ENCODE data around the gene KANSL2.
A peak's percentile ranks its signal among the peaks of the same experiment; 100 is the strongest.
"Not testable (repeated sequence)": the region's sequence is repeated elsewhere in the genome, so short reads cannot be mapped to it uniquely, and the experiment has no call there.

KANSL2 gene, protein sequence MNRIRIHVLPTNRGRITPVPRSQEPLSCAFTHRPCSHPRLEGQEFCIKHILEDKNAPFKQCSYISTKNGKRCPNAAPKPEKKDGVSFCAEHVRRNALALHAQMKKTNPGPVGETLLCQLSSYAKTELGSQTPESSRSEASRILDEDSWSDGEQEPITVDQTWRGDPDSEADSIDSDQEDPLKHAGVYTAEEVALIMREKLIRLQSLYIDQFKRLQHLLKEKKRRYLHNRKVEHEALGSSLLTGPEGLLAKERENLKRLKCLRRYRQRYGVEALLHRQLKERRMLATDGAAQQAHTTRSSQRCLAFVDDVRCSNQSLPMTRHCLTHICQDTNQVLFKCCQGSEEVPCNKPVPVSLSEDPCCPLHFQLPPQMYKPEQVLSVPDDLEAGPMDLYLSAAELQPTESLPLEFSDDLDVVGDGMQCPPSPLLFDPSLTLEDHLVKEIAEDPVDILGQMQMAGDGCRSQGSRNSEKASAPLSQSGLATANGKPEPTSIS

DNA sequence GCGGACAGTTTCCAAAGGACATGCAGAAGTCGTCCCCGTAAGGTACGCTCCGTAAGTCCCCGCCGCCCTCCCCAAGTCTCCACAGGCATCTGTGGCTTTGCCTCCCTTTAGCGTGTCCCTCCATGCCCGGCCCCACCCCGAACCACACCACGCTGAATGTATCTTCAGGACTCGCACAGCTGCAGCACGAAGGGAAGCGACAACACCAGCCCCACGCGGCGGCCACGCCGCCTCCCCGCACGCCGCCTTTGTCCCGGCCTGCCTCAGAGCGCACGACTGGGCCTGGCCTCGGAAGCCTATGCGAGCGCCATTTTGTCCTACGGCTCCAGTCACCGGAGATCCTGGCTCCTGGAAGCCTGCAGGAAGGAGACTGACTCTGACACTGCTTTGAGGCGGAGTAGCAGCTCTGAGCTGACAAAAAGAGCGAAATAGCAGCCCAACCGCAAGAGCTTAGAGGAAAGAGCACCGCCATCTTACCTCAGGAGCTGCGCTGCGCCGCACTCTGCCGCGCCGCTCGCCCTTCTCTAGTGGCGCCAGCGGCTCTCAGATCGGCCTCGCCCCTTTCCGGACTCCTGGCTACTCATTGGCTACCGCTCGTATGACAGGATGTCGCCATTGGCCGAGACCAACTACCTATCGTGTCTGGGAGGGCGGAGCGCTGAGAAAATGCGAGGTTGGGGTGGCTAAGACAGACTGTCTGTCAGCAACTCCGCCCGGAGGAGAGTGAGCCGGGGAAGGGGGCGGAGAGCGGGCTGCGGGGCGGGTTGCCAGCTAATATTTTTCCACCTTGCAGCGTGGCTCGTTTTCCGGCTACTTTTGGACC lies at the start of gene KANSL2:
KANSL2 (minus strand) TSS at position 529 of the 823 bp plus-strand sequence. CDS start 606 bp downstream, outside the sequence.
- TF ChIP-seq JUND (IDR thresholded peaks at IDR 0.05; ENCODE audit: low read depth), result no peak
- in situ Hi-C loops (cut with HindIII; ENCODE audit: low pct_unique_long_range_greater_than_20kb, low sequenced_read_pairs), result no loop called here

DNA sequence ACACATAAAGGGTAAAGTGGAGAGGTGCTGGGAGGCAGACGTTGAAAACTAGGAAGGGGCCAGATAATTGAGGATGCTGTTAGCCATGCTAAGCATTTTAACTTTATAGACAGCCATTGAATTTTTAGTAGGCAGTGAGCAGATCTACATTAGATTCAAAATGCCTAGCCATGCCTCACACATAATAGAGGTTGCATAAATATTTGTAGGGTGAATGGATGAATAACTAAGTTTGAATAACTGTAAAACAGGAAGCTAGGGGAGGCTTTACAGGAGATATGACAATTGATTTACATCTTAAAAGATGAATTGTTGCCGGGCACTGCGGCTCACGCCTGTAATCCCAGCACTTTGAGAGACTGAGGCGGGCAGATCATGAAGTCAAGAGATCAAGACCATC lies 46.8 kb upstream of the KANSL2 start:
- in situ Hi-C loops (cut with HindIII; ENCODE audit: low pct_unique_long_range_greater_than_20kb, low sequenced_read_pairs), result no loop called here
- no peak for TF ChIP-seq JUND (IDR thresholded peaks at IDR 0.05; ENCODE audit: low read depth)
- DNase-seq (ENCODE audit: low read depth in 1 of 2, low spot score in 1 of 2), result no peak

More for the DNA sequence above, at the start of gene KANSL2:
- DNase-seq (ENCODE audit: low read depth in 1 of 2, low spot score in 1 of 2), result peak; percentile 99 to 100

DNA sequence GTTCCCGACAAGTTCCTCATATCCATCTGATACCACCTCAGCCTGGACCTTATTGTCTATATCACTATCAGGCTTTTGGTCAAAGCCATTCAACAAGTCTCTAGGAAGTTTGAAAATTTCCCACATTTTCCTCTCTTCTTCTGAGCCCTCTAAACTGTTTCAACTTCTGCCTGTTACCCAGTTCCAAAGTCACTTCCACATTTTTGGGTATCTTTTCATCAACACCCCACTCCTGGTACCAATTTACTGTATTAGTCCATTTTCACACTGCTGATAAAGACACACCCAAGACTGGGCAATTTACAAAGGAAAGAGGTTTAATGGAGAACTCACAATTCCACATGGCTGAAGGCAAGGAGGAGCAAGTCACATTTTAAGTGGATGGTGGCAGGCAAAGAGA lies 38.7 kb upstream of the KANSL2 start:
- DNase-seq (ENCODE audit: low read depth in 1 of 2, low spot score in 1 of 2); in situ Hi-C loops (cut with HindIII; ENCODE audit: low pct_unique_long_range_greater_than_20kb, low sequenced_read_pairs): not testable (repeated sequence)

DNA sequence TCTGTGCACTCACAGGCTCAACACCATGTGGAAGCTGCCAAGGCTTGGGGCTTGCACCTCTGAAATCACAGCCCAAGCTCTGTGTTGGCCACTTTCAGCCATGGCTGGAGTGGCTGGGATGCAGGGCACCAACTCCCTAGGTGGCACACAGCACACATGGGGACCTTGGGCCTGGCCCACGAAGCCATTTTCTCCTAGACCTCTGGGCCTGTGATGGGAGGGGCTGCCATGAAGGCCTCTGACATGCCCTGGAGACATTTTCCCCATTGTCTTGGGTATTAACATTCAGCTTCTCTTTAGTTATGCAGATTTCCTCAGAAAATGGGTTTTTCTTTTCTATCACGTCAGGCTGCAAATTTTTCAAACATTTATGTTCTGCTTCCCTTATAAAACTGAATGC lies 38.1 kb upstream of the KANSL2 start:
- DNase-seq (ENCODE audit: low read depth in 1 of 2, low spot score in 1 of 2); in situ Hi-C loops (cut with HindIII; ENCODE audit: low pct_unique_long_range_greater_than_20kb, low sequenced_read_pairs): not testable (repeated sequence)

DNA sequence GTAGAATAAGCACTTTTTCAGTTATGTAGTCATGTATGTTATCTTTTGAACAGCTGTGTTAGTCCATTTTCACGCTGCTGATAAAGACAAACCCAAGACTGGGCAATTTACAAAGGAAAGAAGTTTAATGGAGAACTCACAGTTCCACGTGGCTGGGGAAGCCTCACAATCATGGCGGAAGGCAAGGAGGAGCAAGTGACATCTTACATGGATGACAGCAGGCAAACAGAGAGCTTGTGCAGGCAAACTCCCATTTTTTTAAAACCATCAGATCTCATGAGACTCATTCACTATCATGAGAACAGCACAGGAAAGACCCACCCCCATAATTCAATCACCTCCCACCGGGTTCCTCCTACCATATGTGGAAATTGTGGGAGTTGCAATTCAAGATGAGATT lies 37.0 kb upstream of the KANSL2 start:
- DNase-seq (ENCODE audit: low read depth in 1 of 2, low spot score in 1 of 2); in situ Hi-C loops (cut with HindIII; ENCODE audit: low pct_unique_long_range_greater_than_20kb, low sequenced_read_pairs): not testable (repeated sequence)

DNA sequence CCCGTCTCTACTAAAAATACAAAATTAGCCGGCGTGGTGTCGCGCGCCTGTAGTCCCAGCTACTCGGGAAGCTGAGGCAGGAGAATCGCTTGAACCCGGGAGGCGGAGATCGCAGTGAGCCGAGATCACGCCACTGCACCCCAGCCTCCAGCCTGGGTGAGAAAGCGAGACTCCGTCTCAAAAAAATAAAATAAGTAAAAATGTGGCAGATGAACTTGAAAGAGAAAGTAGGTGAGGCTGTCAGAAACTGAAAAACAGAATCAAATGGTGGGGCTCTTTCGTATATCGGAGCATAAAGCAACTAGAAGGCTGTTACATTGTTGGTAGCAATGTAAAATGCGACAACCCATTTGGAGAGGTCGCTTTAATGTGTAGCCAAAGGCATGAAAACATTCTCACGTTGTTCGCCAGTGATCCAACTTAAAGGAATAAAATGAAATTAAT lies 35.2 kb upstream of the KANSL2 start:
- TF ChIP-seq JUND (IDR thresholded peaks at IDR 0.05; ENCODE audit: low read depth), result no peak
- in situ Hi-C loops (cut with HindIII; ENCODE audit: low pct_unique_long_range_greater_than_20kb, low sequenced_read_pairs), result no loop called here
- peak in 1 of 2 experiments; percentile 36 for DNase-seq (ENCODE audit: low read depth in 1 of 2, low spot score in 1 of 2)

DNA sequence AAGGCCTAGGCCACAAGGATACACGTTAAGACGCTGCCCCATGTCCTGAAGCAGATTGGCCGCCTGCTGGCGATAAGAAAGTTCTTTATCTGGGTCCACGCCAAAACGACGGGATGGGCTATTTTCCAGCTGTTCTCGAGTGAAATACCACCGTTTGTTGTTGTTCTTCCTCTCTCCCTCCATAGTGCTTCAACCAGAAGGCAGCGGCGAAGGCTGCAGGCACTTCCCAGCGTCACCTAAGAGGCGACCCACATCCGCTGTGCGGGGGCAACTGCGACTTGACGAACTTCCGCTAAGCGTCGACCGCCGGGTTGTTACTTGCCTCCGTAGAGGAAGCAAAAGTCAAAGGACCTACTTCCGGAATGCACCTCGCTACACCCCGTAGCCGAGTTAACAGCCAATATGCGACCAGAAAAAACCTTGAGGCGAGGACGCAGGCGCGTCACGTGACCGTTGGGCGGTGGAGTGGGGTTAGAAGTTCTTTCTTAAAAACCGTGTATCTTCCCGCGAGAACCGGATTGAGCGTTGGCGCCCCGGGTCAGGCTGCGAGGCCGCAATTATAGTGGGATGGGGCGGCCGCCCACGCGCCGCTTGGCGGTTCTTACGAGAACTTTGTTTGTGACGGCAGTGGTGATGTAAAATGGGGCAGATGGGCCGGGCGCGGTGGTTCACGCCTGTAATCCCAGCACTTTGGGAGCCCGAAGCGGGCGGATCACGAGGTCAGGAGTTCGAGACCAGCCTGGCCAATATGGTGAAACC lies 34.6 kb upstream of the KANSL2 start, which contains the start of gene CCNT1:
CCNT1 (minus strand) TSS at position 215 of the 759 bp plus-strand sequence; CDS start at position 183, 32 bp downstream.
- in situ Hi-C loops (cut with HindIII; ENCODE audit: low pct_unique_long_range_greater_than_20kb, low sequenced_read_pairs), result no loop called here
- no peak for TF ChIP-seq JUND (IDR thresholded peaks at IDR 0.05; ENCODE audit: low read depth)

DNA sequence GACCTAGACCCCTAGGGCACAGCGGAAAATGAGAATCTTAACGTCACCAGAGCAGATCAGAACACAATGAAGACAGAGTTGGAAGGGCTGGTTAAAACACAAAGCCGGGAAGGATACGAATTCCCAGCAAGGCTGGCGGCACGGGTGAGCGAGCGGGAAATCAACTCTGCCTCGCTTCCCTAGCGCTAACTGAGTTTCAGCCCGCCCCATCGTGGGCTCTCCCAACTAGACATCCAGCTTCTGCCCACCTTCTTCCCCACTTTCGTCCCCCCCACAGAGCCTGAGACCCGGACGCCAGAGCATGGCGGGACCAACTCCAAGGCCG lies 34.1 kb upstream of the KANSL2 start:
- in situ Hi-C loops (cut with HindIII; ENCODE audit: low pct_unique_long_range_greater_than_20kb, low sequenced_read_pairs), result no loop called here
- no peak for TF ChIP-seq JUND (IDR thresholded peaks at IDR 0.05; ENCODE audit: low read depth)
- no peak for DNase-seq (ENCODE audit: low read depth in 1 of 2, low spot score in 1 of 2)

More for the DNA sequence above, 34.6 kb upstream of the KANSL2 start, which contains the start of gene CCNT1:
- DNase-seq (ENCODE audit: low read depth in 1 of 2, low spot score in 1 of 2), result peak; percentile 98 to 100

DNA sequence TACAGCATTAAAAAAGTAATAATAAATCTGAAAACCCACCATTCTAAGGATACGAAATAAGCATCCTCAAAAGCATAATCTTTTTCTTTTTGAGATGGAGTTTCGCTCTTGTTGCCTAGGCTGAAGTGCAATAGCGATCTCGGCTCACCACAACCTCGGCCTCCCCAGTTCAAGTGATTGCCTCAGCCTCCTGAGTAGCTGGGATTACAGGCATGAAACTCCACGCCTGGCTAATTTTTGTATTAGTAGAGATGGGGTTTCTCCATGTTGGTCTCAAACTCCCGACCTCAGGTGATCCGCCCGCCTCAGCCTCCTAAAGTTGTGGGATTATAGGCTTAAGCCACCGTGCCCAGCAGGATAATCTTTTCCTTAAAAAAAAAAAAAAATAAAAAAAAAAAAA lies 30.2 kb upstream of the KANSL2 start:
- in situ Hi-C loops (cut with HindIII; ENCODE audit: low pct_unique_long_range_greater_than_20kb, low sequenced_read_pairs), result no loop called here
- no peak for DNase-seq (ENCODE audit: low read depth in 1 of 2, low spot score in 1 of 2)
- no peak for TF ChIP-seq JUND (IDR thresholded peaks at IDR 0.05; ENCODE audit: low read depth)

DNA sequence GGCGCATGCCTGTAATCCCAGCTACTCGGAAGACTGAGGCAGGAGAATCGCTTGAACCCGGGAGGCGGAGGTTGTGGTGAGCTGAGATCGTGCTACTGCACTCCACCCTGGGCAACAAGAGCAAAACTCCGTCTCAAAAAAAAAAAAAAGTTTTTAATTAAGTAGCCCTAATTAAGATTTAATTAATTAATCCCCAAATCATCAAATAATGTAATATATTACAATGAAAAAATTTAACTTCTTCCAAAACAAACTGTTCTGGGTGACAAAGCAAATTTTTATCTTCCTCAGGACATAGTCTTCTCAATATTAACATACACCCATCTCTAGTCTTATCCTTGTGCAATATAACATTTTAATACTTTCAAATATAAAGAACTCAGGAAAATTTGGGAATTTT lies 16.8 kb upstream of the KANSL2 start:
- DNase-seq (ENCODE audit: low read depth in 1 of 2, low spot score in 1 of 2); in situ Hi-C loops (cut with HindIII; ENCODE audit: low pct_unique_long_range_greater_than_20kb, low sequenced_read_pairs): not testable (repeated sequence)

DNA sequence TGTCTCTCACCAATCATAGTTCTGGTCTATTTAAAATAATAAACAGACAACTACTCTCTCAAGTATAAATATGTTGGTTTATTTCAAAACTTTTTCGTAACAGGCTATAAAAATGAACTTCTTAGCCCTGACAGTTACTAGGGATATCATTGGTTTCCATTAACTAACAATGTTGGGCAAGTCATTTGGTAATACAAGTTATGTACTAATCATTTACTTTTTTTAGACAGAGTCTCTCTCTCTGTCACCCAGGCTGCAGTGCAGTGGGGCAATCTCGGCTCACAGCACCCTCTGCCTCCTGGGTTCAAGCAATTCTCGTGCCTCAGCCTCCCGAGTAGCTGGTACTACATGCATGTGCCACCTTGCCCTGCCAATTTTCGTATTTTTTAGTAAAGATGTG lies 14.6 kb upstream of the KANSL2 start:
- no peak for DNase-seq (ENCODE audit: low read depth in 1 of 2, low spot score in 1 of 2)
- in situ Hi-C loops (cut with HindIII; ENCODE audit: low pct_unique_long_range_greater_than_20kb, low sequenced_read_pairs), result no loop called here
- TF ChIP-seq JUND (IDR thresholded peaks at IDR 0.05; ENCODE audit: low read depth), result no peak

DNA sequence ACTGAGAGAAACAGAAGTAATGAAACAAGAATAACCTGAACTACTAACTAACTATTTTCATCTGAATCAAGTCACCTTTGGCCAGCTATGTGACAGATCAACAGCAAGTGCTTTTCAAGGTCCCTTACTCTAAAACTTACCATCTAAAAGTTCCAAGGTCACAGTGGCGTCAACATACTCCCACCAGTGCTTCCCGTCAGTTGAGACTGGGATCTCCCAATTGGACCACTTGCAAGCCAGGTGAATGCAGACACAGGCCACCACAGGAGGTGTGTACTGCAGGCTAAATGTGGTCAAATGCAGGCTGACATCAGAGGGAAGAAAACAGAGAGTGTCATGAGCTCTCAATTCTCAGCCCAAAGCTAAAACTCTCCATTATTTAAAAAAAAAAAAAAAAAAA lies 13.8 kb upstream of the KANSL2 start:
- in situ Hi-C loops (cut with HindIII; ENCODE audit: low pct_unique_long_range_greater_than_20kb, low sequenced_read_pairs), result no loop called here
- no peak for DNase-seq (ENCODE audit: low read depth in 1 of 2, low spot score in 1 of 2)
- TF ChIP-seq JUND (IDR thresholded peaks at IDR 0.05; ENCODE audit: low read depth), result no peak
